ENCODE results near the gene WTAP. TPM values are rescaled to one million over a fixed set of nuclear protein-coding genes. Genes with fewer than 3 reads are reported as not detected.

WTAP gene
- total RNA-seq, 1 donor from 2014 or later = 108 TPM

DNA sequence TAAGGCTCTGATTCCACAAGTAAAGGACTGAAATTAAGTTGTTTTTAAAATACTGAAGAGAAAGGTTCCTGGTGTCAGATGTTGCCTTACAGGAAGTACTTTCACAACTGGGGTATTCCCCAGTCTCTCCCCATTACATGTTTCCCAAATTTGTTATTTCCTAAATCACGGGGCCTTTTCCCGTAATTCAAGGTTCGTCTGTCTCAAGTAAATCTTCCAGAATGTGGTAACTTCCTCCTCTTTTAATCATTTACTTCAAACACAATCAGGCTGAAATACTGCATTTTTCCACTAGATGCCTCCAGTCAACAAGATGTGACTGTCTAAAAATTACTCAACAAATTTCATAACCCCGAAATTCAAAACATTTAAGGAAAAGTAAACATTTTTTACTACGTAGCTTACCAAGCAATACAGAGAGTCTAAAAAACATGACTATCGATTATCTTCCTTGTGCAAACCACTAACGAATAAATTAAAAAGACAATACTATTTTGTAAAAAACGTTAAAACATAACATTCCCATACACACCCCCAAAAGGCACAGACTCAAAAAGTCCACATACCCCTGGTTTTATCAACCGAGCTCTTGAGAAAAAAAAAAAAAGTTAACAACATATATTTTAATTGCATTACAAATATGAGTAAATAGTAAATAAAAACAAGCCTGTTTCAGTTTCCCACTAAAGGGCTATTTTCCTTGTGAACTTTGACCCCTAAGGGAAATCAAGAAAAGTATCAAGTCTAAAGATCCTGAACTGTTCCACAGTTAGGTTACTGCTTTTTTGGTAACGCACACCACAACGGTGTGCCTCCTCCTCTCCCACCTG, 36.0 kb upstream of the WTAP start:
- H3K36me3 Mint-ChIP-seq (ENCODE audit: unreplicated experiment) = no peaks in the 10 kb centered on the region
- TF ChIP-seq, protein P1, sequence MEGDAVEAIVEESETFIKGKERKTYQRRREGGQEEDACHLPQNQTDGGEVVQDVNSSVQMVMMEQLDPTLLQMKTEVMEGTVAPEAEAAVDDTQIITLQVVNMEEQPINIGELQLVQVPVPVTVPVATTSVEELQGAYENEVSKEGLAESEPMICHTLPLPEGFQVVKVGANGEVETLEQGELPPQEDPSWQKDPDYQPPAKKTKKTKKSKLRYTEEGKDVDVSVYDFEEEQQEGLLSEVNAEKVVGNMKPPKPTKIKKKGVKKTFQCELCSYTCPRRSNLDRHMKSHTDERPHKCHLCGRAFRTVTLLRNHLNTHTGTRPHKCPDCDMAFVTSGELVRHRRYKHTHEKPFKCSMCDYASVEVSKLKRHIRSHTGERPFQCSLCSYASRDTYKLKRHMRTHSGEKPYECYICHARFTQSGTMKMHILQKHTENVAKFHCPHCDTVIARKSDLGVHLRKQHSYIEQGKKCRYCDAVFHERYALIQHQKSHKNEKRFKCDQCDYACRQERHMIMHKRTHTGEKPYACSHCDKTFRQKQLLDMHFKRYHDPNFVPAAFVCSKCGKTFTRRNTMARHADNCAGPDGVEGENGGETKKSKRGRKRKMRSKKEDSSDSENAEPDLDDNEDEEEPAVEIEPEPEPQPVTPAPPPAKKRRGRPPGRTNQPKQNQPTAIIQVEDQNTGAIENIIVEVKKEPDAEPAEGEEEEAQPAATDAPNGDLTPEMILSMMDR (IDR thresholded peaks at IDR 0.05; ENCODE audit: partially characterized antibody, unreplicated experiment) = peak; percentile 67
- H3K9me3 Mint-ChIP-seq (ENCODE audit: unreplicated experiment) = peaks cover 7% of the 10 kb centered on the region
- H3K27me3 Mint-ChIP-seq (ENCODE audit: unreplicated experiment) = peaks cover 9% of the 10 kb centered on the region
- peaks cover 12% of the 10 kb centered on the region for H3K4me1 Mint-ChIP-seq (ENCODE audit: low read depth, unreplicated experiment)
- H3K4me3 Mint-ChIP-seq (ENCODE audit: unreplicated experiment) = peak overlapping the region; percentile 64
- no peak overlapping the region for H3K27ac Mint-ChIP-seq (ENCODE audit: unreplicated experiment)
- no peak for DNase-seq

DNA sequence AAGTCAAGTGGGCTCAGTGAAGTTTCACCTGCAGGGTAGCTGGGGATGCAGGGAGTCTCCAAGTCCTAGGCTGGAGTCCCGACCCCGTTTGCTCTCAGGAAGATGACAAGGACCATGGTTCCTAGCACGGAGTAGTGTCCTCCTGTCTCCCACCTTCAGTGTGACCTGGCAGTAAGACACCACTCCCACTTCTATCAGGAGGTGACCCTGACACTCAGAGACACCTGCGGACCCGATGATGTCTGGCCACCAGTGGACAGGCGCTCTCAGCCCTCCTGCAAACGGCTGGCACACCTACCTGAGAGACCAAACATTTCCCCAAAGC, 35.4 kb upstream of the WTAP start:
- Mint-ChIP-seq H3K4me1 (ENCODE audit: low read depth, unreplicated experiment) (peaks cover 12% of the 10 kb centered on the region), H3K27ac (ENCODE audit: unreplicated experiment) (peak overlapping the region; percentile 84), H3K27me3 (ENCODE audit: unreplicated experiment) (peaks cover 7% of the 10 kb centered on the region), H3K4me3 (ENCODE audit: unreplicated experiment) (peak overlapping the region; percentile 94), H3K9me3 (ENCODE audit: unreplicated experiment) (peaks cover 7% of the 10 kb centered on the region), H3K36me3 (ENCODE audit: unreplicated experiment) (no peaks in the 10 kb centered on the region)
- DNase-seq = no peak
- TF ChIP-seq, protein P1 (IDR thresholded peaks at IDR 0.05; ENCODE audit: partially characterized antibody, unreplicated experiment) = no peak

DNA sequence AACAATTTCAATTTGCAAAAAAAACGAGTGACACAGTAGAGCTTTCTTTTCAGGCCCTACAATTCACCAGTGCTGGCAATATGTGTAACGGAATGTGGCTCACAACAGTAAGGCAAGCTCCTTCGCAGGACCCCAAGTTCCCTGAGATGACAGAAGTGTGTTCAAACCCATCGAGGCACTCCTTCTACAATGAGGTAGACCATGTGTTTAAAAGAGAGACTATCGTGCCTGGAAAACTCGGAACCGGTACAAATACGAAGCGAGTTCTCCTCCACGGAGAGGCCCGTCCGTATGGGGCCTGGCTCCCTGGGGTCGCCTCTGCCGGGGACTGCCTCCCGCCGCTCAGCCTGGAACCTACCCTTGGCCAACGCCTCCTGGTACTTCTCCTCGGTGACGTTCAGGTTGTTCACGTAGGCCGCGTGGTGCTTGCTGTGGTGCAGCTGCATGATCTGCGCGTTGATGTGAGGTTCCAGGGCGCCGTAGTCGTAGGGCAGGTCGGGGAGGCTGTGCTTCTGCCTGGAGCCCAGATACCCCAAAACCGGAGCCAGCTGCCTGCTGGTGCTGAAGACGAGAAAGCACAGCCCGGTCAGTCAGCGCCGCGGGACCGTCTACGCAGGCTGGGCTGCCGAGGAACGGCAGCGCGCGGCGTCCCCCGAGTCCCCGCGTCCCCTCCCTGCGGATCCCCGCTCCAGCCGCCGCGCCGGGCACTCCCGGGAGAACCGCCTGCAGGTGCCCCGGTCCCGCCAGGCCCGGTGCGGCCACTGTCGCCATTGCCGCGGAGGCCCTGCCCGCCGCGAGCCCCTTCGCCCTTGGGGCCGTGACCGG, 34.8 kb upstream of the WTAP start:
- no peaks in the 10 kb centered on the region for H3K36me3 Mint-ChIP-seq (ENCODE audit: unreplicated experiment)
- peak overlapping the region; percentile 85 for H3K27ac Mint-ChIP-seq (ENCODE audit: unreplicated experiment)
- H3K4me3 Mint-ChIP-seq (ENCODE audit: unreplicated experiment) = peak overlapping the region; percentile 94
- DNase-seq = peak; percentile 59
- TF ChIP-seq, protein P1 (IDR thresholded peaks at IDR 0.05; ENCODE audit: partially characterized antibody, unreplicated experiment) = no peak
- H3K27me3 Mint-ChIP-seq (ENCODE audit: unreplicated experiment) = peaks cover 7% of the 10 kb centered on the region
- H3K9me3 Mint-ChIP-seq (ENCODE audit: unreplicated experiment) = peaks cover 7% of the 10 kb centered on the region
- peaks cover 12% of the 10 kb centered on the region for H3K4me1 Mint-ChIP-seq (ENCODE audit: low read depth, unreplicated experiment)

DNA sequence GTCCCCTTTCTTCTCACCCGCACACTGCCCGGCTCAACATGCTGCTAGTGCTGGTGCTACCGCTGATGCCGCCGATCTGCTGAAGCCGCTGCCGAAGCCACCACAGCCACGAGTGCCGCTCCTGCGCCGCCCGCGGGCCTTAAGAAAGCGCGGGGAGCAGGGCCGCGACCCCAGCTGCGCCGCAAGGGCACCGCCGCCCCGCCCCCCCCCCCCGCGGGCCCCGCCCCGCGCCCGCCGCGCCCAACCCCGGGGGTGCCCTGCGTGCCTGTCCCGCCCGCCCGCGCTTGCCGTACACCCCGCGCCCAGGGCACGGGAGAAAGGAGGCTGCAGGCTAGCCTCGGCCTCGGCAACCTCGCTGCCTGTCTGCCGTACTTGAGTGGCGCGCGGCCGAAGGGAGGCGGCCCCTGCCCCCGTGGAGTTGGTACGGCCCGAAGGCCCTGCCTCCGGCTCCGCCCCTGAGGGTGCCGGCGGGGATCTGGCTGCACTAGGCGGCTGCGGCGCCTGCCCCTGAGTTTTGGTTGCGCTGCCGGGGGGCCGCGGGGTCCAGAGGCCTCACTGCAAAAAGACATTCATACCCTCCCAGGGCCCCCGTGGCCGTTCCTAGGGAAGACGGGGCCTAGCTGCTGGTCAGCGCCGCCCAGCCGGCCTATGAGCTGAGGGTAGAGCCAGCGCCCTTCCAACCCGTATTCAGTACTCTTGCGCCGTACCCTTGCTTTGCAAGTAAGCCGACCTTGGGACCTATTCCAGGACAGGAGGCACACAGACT, 34.0 kb upstream of the WTAP start, which contains the start of gene SOD2:
SOD2 (minus strand) TSS at position 114 of the 766 bp plus-strand sequence; CDS start at position 40, 74 bp downstream.
- H3K36me3 Mint-ChIP-seq (ENCODE audit: unreplicated experiment) = no peaks in the 10 kb centered on the region
- H3K4me3 Mint-ChIP-seq (ENCODE audit: unreplicated experiment) = peak within 1 kb of the TSS; percentile 94
- peaks cover 7% of the 10 kb centered on the region for H3K27me3 Mint-ChIP-seq (ENCODE audit: unreplicated experiment)
- peak; percentile 91 for DNase-seq
- H3K9me3 Mint-ChIP-seq (ENCODE audit: unreplicated experiment) = peaks cover 7% of the 10 kb centered on the region
- TF ChIP-seq, protein P1 (IDR thresholded peaks at IDR 0.05; ENCODE audit: partially characterized antibody, unreplicated experiment) = no peak
- H3K4me1 Mint-ChIP-seq (ENCODE audit: low read depth, unreplicated experiment) = peaks cover 12% of the 10 kb centered on the region
- peak within 1 kb of the TSS; percentile 85 for H3K27ac Mint-ChIP-seq (ENCODE audit: unreplicated experiment)
